Activated CD4-positive, alpha-beta T cell treated with anti-CD3 and anti-CD28 coated beads, Interleukin-2, amount 50 U/mL, for 16 hours (primary cell): Measurements from ENCODE around the gene NDUFB7.
A peak's percentile ranks its signal among the peaks of the same experiment; 100 is the strongest.
"Not testable (repeated sequence)": the region's sequence is repeated elsewhere in the genome, so short reads cannot be mapped to it uniquely, and the experiment has no call there.

Source experiments
- DNase-seq: peaks from one replicate; pipeline ENCODE4 v3.0.0-alpha.2; 2020

NDUFB7 gene

DNA sequence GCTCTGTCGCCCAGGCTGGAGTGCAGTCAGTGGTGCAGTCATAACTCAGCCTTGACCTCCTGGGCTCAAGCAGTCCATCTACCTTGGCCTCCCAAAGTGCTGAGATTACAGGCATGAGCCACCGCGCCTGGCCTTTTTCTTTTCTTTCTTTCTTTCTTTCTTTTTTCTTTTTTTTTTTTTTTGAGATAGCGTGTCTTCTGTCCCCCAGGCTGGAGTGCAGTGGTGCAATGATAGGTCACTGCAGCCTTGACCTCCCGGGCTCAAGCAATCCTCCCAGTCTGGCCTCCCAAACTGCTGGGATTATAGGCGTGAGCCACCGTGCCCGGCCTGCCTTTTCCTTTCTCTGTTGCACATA is 19.9 kb downstream of the NDUFB7 start:
- not testable (repeated sequence) for DNase-seq

DNA sequence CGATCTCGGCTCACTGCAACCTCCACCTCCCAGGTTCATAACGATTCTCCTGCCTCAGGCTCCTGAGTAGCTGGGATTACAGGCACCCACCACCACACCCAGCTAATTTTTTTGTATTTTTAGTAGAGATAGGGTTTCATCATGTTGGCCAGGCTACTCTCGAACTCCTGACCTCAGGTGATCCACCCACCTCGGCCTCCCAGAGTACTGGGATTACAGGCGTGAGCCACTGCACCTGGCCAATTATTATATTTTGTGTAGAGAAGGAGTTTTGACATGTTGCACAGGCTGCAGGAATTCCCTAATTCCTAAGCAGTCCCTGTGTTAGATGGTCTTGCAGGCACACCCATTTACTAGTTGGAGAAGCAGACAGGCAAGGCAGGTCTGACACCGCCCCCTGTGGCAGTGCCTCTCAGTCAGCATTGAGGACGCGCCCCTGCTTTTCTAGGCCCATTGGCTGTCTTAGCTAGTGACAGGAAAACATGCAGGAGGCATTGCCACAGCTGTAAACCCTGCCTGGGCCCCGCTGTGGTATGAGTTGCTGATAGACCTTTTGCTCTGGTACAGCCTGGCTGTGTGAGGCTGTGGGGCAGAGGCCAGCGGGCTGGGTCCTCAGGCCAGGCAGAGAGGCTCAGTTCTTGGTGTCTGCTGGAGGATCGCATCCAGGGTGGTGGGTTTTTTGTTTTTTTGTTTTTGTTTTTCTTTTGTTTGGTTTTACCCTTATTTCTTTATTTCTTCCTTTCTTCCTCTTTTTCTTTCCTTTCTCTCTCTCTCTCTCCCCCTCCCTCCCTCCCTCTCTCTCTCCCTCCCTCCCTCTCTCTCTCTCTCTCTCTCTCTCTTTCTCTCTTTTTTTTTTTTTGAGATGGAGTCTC is 20.5 kb downstream of the NDUFB7 start:
- DNase-seq = peak; percentile 65

GRCh38 chr19:14550201-14550754 is 21.6 kb downstream of the NDUFB7 start:
- DNase-seq = no peak

DNA sequence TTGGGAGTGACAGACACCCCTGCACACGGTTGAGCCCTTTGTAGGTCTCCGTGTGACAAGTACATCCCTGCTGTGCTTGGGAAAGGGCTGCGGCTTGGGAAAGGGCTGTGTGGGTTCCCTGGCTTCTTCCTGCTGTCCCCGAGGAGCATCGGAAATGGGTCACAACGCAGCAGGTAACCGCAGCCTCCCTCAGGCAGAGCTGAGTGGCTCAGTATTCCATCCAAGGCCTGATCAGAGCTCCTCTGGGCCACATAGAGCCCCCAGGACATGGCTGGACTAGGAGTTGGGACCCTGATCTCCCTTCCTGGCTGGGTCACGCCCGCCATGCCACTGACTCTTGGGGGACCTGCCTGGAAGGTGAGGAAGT is 26.2 kb downstream of the NDUFB7 start:
- DNase-seq = no peak

- no peak for DNase-seq
Measured at GRCh38 chr19:14544977-14545715, 26.7 kb downstream of the NDUFB7 start.

GRCh38 chr19:14544047-14544446 is 27.8 kb downstream of the NDUFB7 start:
- DNase-seq = no peak

DNA sequence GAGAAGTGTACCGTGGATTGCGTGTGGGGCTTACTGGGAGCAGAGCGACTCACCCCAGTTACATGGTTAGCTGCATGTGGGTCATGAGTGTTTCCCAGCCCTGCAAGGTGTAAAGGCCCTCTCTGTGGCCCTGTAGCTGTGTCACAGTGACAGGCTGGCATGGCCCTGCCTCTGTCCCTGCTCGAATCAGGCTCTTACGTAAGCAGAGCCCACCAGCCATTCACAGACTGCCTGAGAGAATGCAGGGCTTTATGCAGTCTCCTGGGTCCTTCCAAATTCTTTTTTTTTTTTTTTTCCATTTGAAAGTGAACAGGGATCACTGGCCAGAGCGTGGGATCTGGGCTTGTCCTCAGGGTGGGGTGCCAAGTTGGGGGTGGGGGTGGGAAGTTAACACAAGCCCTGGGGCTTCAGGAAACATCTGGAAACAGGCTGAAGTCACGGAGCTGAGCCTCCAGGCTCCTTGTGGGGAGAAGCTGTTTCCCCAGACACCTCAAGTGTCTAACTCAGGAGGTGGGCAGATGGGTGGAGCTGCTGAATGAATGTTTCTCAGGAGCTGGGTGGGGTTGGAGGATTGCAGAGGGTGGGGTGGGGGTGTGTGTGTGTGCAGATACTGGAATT is 29.0 kb downstream of the NDUFB7 start:
- no peak for DNase-seq

GRCh38 chr19:14541979-14542378 is 29.9 kb downstream of the NDUFB7 start:
- not testable (repeated sequence) for DNase-seq

GRCh38 chr19:14540741-14541525 is 30.9 kb downstream of the NDUFB7 start:
- DNase-seq = no peak

- peak; percentile 68 for DNase-seq
Measured at GRCh38 chr19:14536926-14537692, 34.8 kb downstream of the NDUFB7 start.

- DNase-seq = no peak
Measured at GRCh38 chr19:14533450-14533849, 38.4 kb downstream of the NDUFB7 start.

GRCh38 chr19:14530506-14530905 is 41.4 kb downstream of the NDUFB7 start:
- DNase-seq = no peak

- no peak for DNase-seq
Measured at GRCh38 chr19:14530005-14530348, 41.9 kb downstream of the NDUFB7 start.

- DNase-seq = peak; percentile 100
Measured at GRCh38 chr19:14529254-14530004, 42.4 kb downstream of the NDUFB7 start, which contains the start of gene TECR. Gene TECR (plus strand): TSS chr19:14529594. CDS start chr19:14529697, 103 bp downstream.

DNA sequence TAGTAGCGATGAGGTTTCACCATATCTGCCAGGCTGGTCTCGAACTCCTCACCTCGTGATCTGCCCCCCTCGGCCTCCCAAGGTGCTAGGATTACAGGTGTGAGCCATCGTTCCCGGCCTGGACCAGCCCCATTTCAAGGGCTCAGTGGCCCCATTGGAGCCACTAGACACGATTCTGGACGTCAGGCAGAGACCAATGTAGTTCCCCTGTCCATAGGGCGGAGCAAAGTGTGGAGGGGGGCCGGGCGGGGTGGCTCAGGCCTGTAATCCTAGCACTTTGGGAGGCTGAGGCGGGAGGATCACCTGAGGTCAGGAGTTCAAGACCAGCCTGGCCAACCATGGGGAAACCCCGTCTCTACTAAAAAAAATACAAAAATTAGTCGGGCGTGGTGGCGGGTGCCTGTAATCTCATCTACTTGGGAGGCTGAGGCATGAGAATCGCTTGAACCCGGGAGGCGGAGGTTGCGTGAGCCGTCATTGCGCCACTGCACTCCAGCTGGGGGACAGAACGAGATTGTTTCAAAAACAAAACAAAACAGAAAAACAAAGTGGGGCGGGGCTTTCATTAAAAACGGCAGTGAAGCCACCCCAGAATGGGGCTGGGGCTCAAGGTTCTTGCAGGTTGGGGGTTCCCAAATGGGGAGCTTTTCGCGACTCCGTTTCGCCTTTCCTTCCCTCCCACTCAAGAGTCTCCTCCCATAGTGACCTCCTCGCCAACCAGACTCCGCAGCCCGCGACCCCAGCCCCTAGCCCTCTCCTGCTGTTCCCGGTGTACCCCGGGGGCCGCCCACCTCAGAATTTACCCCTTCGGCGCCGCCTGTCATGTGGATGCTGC is 43.2 kb downstream of the NDUFB7 start:
- DNase-seq = no peak

GRCh38 chr19:14526423-14526822 is 45.4 kb downstream of the NDUFB7 start:
- no peak for DNase-seq

- DNase-seq = no peak
Measured at GRCh38 chr19:14525729-14526128, 46.1 kb downstream of the NDUFB7 start.

DNA sequence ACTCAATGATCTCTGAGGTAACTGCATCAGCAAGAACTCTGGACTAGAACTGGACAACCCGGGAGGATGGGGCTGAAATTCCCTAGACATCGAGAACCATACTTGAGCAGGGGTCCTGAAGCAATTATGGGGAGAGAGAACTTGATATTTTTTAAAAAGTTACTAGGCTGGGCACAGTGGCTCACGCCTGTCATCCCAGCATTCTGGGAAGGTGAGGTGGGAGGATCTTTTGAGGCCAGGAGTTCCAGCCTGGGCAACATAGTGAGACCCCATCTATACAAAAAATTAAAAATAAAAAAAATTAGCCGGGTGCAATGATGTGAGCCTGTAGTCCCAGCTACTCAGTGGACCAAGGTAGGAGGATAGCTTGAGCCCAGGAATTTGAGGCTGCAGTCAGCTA is 51.3 kb downstream of the NDUFB7 start:
- DNase-seq = no peak

DNA sequence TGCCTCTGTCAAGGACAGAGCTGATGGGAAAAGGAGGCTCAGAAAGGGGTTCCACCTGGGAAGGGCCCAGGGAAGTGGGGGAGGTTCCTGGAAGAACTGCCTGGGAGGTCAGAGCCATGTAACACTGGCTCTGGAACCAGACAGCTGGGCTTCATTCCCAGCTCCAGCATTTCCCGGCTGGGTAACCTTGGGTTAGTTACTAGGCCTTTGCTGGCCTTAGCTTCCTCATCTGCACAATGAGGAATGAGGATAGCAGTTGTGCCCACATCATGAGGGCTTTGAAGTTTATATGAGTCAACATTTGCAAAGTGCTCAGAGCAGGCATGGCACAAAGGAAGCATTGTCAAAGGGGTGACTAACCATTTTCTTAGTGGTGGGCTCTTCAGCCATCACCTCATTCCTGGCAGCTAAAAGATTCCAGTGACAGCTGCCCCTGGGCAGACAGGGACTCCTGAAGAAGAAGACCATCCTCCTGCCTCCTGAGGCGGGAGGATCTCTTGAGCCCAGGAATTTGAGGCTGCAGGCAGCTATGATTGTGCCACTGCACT is 51.9 kb downstream of the NDUFB7 start:
- DNase-seq = no peak
